Trophoblast cell (in vitro differentiated cells and primary cell): ENCODE measurements around the gene GON4L.
A peak's percentile ranks its signal among the peaks of the same experiment; 100 is the strongest.

ENCODE experiments used
- DNase-seq, 2 donors: peaks; one replicate each; pipeline ENCODE4 v3.0.0-alpha.2; 2016
- H2AFZ ChIP-seq: 2 replicates; pipeline ENCODE4 v1.6.1; 2013; ENCODE audit warnings: low read length, moderate library complexity, mild to moderate bottlenecking; ENCODE audit not compliant: insufficient read depth, poor library complexity
- H2AK5ac ChIP-seq: 2 replicates; pipeline ENCODE4 v1.6.1; 2013; ENCODE audit warnings: mild to moderate bottlenecking, low read length
- H2BK120ac ChIP-seq: 2 replicates; pipeline ENCODE4 v1.6.1; 2013; ENCODE audit warnings: low read length, mild to moderate bottlenecking, moderate library complexity; ENCODE audit not compliant: insufficient read depth, poor library complexity
- H2BK12ac ChIP-seq: 2 replicates; pipeline ENCODE4 v1.6.1; 2013; ENCODE audit warnings: mild to moderate bottlenecking, low read length, moderate library complexity
- H2BK5ac ChIP-seq: 2 replicates; pipeline ENCODE4 v1.6.1; 2013; ENCODE audit warnings: low read length, low read depth, moderate library complexity, mild to moderate bottlenecking; ENCODE audit not compliant: poor library complexity
- H3K14ac ChIP-seq: 2 replicates; pipeline ENCODE4 v1.6.1; 2013; ENCODE audit warnings: mild to moderate bottlenecking, low read length
- H3K18ac ChIP-seq: 2 replicates; pipeline ENCODE4 v1.6.1; 2013; ENCODE audit warnings: mild to moderate bottlenecking, low read length
- H3K23ac ChIP-seq: 2 replicates; pipeline ENCODE4 v1.6.1; 2013; ENCODE audit warnings: low read length
- H3K27ac ChIP-seq: 2 replicates; pipeline ENCODE4 v1.5.1; 2013; ENCODE audit warnings: low read depth, mild to moderate bottlenecking, inconsistent platforms, low read length, moderate library complexity
- H3K27me3 ChIP-seq: 2 replicates; pipeline ENCODE4 v1.6.1; 2013; ENCODE audit warnings: inconsistent platforms, mild to moderate bottlenecking, low read length, moderate library complexity; ENCODE audit not compliant: insufficient read depth
- H3K36me3 ChIP-seq, 2 experiments: 1 replicate in 1 of 2; 2 replicates in 1 of 2; pipeline ENCODE4 v1.6.1; 2013; ENCODE audit warnings: low read length in 2 of 2, mild to moderate bottlenecking in 2 of 2, moderate library complexity in 1 of 2; ENCODE audit not compliant: insufficient read depth in 2 of 2, control insufficient read depth in 1 of 2
- H3K4ac ChIP-seq: 2 replicates; pipeline ENCODE4 v1.6.1; 2013; ENCODE audit warnings: low read depth, mild to moderate bottlenecking, low read length, moderate library complexity
- H3K4me1 ChIP-seq, 2 experiments: 1 replicate in 1 of 2; 2 replicates in 1 of 2; pipeline ENCODE4 v1.6.1; 2013; ENCODE audit warnings: low read length in 2 of 2, mild to moderate bottlenecking in 2 of 2, moderate library complexity in 1 of 2; ENCODE audit not compliant: insufficient read depth in 2 of 2, control insufficient read depth in 1 of 2
- H3K4me2 ChIP-seq: 2 replicates; pipeline ENCODE4 v1.6.1; 2013; ENCODE audit warnings: inconsistent platforms, mild to moderate bottlenecking, low read length, moderate library complexity
- H3K4me3 ChIP-seq: 2 replicates; pipeline ENCODE4 v1.5.1; 2013; ENCODE audit warnings: mild to moderate bottlenecking, low read depth, low read length, inconsistent platforms
- H3K79me1 ChIP-seq: one replicate; pipeline ENCODE4 v1.6.1; 2013; ENCODE audit warnings: low read length
- H3K79me2 ChIP-seq: 2 replicates; pipeline ENCODE4 v1.6.1; 2013; ENCODE audit warnings: low read length, mild to moderate bottlenecking; ENCODE audit not compliant: control insufficient read depth, insufficient read depth, poor library complexity
- H3K9ac ChIP-seq: 2 replicates; pipeline ENCODE4 v1.6.1; 2013; ENCODE audit warnings: mild to moderate bottlenecking, low read length
- H3K9me3 ChIP-seq: 2 replicates; pipeline ENCODE4 v1.6.1; 2013; ENCODE audit warnings: low read depth, mild to moderate bottlenecking, control low read depth, inconsistent platforms, low read length; ENCODE audit not compliant: insufficient read depth
- H4K12ac ChIP-seq: 2 replicates; pipeline ENCODE4 v1.6.1; 2013; ENCODE audit warnings: low read depth, mild to moderate bottlenecking, low read length, moderate library complexity
- H4K8ac ChIP-seq: 2 replicates; pipeline ENCODE4 v1.6.1; 2013; ENCODE audit warnings: low read depth, mild to moderate bottlenecking, low read length, moderate library complexity
- H4K91ac ChIP-seq: one replicate; pipeline ENCODE4 v1.6.1; 2013; ENCODE audit warnings: low read depth, mild to moderate bottlenecking, low read length, moderate library complexity
- WGBS: extraction: QIAGEN DNeasy Blood & Tissue Kit; methylation state at CpG from one replicate; pipeline ENCODE4 v1.1.7; 2013; ENCODE audit warnings: missing lambda C conversion rate; ENCODE audit not compliant: insufficient read length, insufficient coverage; ENCODE audit errors: extremely low coverage; 5-methylcytosine and 5-hydroxymethylcytosine counted together

Gene GON4L

DNA sequence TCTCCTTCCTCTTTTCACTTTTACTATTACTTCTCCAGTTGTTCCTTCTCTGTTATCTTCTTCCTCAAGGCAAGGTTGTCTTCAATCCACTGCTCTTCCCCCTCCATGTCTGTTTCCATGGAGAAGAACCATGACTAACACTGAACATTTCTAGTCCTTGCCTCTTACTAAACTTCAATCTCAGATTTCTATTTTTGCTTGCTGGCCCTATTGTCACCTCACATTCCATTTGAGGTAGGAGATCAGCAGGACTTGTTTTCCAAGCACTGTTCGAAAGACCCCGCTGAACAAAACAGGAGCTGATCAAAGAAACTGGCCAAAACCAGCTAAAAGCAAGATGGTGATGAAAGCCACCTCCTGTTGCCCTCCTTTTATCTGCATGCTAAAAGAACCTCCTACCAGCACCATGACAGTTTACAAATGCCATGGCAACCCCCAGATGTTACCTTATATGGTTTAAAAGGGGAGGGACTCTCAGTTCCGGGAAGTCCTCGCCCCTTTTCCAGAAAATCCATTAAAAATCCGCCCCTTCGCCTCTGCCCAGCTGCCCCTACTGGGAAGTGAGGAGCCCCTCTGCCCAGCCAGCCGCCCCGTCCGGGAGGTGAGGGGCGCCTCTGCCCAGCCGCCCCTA, 22.6 kb downstream of the GON4L start:
- H3K9me3 ChIP-seq, result no peaks in the 10 kb centered on the region
- H3K4me3 ChIP-seq, result no peak overlapping the region
- no peak overlapping the region for H4K12ac ChIP-seq
- H3K4ac ChIP-seq, result no peak overlapping the region
- H3K23ac ChIP-seq, result no peak overlapping the region
- no peaks in the 10 kb centered on the region for H3K27me3 ChIP-seq
- H4K91ac ChIP-seq, result no peak overlapping the region
- no peak overlapping the region for H3K14ac ChIP-seq
- no peaks in the 10 kb centered on the region for H3K4me1 ChIP-seq
- DNase-seq, result peak in 1 of 2 donors; percentile 27
- H3K27ac ChIP-seq, result no peak overlapping the region
- H3K9ac ChIP-seq, result no peak overlapping the region
- H2BK120ac ChIP-seq, result no peak overlapping the region
- WGBS, result no CpG with 5 or more reads among the region's 11 CpGs
- no peak overlapping the region for H3K4me2 ChIP-seq
- no peaks in the 10 kb centered on the region for H3K79me1 ChIP-seq
- H2AFZ ChIP-seq, result no peak overlapping the region
- H2BK5ac ChIP-seq, result no peak overlapping the region
- H2AK5ac ChIP-seq, result no peak overlapping the region
- H3K36me3 ChIP-seq, result peaks cover 7% of the 10 kb centered on the region in 2 experiments
- H4K8ac ChIP-seq, result no peak overlapping the region
- no peaks in the 10 kb centered on the region for H3K79me2 ChIP-seq
- no peak overlapping the region for H3K18ac ChIP-seq
- H2BK12ac ChIP-seq, result no peak overlapping the region

DNA sequence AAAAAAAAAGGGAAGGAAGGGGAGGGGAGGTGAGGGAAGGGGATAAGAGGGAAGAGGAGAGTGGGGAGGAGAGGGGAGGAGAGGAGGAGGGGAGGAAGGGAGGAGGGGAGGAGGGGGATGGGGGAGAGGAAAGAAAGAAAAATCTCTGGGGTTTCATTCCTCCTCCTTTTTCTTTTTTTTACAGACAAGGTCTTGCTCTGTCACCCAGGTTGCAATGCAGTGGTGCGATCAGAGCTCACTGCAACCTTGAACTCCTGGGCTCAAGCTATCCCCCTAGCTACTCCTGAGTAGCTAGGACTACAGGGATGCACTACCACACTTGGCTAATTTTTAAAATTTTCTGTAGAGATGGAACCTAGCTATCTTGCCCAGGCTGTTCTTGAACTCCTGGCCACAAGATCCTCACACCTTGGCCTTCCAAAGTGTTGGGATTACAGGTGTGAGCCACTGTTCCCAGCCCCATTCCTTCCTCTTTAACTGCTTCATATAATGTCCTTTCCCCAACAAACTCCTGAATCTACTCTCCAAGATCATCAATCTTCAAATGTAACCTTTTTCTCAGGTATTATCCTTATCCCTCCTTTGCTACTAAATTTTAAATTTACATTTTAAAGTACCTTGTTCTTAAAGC, 23.2 kb downstream of the GON4L start:
- H4K8ac ChIP-seq, result no peak overlapping the region
- H4K91ac ChIP-seq, result no peak overlapping the region
- H3K79me1 ChIP-seq, result no peaks in the 10 kb centered on the region
- H3K23ac ChIP-seq, result no peak overlapping the region
- H3K4ac ChIP-seq, result no peak overlapping the region
- no peak overlapping the region for H3K4me2 ChIP-seq
- no peak overlapping the region for H2BK120ac ChIP-seq
- H3K27ac ChIP-seq, result no peak overlapping the region
- no peak overlapping the region for H2BK12ac ChIP-seq
- no CpG with 5 or more reads among the region's 1 CpG for WGBS
- no peaks in the 10 kb centered on the region for H3K27me3 ChIP-seq
- H3K9me3 ChIP-seq, result no peaks in the 10 kb centered on the region
- H3K4me3 ChIP-seq, result no peak overlapping the region
- no peak overlapping the region for H2BK5ac ChIP-seq
- H3K14ac ChIP-seq, result no peak overlapping the region
- H3K18ac ChIP-seq, result no peak overlapping the region
- DNase-seq, result no peak
- H3K36me3 ChIP-seq, result peaks cover 7% of the 10 kb centered on the region in 2 experiments
- no peak overlapping the region for H3K9ac ChIP-seq
- no peak overlapping the region for H4K12ac ChIP-seq
- H2AFZ ChIP-seq, result no peak overlapping the region
- no peak overlapping the region for H2AK5ac ChIP-seq
- no peaks in the 10 kb centered on the region for H3K79me2 ChIP-seq
- H3K4me1 ChIP-seq, result no peaks in the 10 kb centered on the region

DNA sequence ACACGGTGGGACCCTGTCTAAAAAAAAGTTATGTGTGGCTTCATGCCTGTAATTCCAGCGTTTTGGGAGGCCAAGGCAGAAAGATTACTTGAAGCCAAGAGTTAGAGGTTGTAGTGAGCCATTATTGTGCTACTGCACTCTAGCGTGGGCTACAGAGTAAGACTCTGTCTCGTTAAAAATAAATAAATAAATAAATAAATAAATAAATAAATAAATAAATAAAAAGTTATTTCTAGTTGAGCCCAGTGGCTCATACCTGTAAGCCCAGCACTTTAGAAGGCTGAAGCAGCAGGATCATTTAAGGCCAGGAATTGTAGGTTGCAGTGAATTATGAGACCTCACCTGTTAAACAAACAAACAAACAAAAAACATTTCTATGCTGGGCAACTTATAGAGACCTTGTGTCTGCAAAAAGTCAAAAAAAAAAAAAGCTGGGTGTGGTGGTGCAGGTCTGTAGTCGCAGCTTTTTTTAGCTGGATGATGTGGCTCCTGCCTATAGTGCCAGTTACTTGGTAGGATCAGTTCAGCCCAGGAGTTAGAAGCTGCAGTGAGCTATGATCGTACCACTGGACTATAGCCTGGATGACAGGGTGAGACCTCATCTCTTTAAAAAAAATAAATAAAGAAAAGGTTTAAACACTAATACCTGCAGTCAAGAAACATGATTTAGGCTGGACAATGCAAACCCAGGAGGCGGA, 25.6 kb downstream of the GON4L start:
- Histone ChIP-seq H3K4me2 (no peak overlapping the region), H2AK5ac (no peak overlapping the region), H3K79me1 (no peaks in the 10 kb centered on the region), H2AFZ (no peak overlapping the region), H3K79me2 (no peaks in the 10 kb centered on the region), H3K27ac (no peak overlapping the region), H4K8ac (no peak overlapping the region), H3K23ac (no peak overlapping the region), H3K4me3 (no peak overlapping the region), H3K36me3 (peaks cover 6 to 10% of the 10 kb centered on the region in 2 experiments), H2BK5ac (no peak overlapping the region), H3K14ac (no peak overlapping the region), H3K9ac (no peak overlapping the region), H3K18ac (no peak overlapping the region), H3K4ac (no peak overlapping the region), H2BK12ac (no peak overlapping the region), H4K12ac (no peak overlapping the region), H4K91ac (no peak overlapping the region), H2BK120ac (no peak overlapping the region), H3K4me1 (no peaks in the 10 kb centered on the region), H3K27me3 (no peaks in the 10 kb centered on the region), H3K9me3 (no peaks in the 10 kb centered on the region)
- no CpG with 5 or more reads among the region's 7 CpGs for WGBS
- no peak for DNase-seq

- Histone ChIP-seq H4K91ac (no peak overlapping the region), H3K4ac (no peak overlapping the region), H4K12ac (no peak overlapping the region), H3K27me3 (no peaks in the 10 kb centered on the region), H3K9ac (no peak overlapping the region), H3K18ac (no peak overlapping the region), H4K8ac (no peak overlapping the region), H2AK5ac (no peak overlapping the region), H3K79me1 (no peaks in the 10 kb centered on the region), H2AFZ (no peak overlapping the region), H3K79me2 (no peaks in the 10 kb centered on the region), H2BK5ac (no peak overlapping the region), H3K4me2 (no peak overlapping the region), H2BK12ac (no peak overlapping the region), H3K23ac (no peak overlapping the region), H3K9me3 (no peaks in the 10 kb centered on the region), H3K4me3 (no peak overlapping the region), H2BK120ac (no peak overlapping the region), H3K27ac (no peak overlapping the region), H3K4me1 (no peaks in the 10 kb centered on the region), H3K36me3 (peaks cover 17 to 20% of the 10 kb centered on the region in 2 experiments), H3K14ac (no peak overlapping the region)
- WGBS, result no CpG with 5 or more reads among the region's 4 CpGs
- no peak for DNase-seq
Measured at GRCh38 chr1:155827450-155827849, 29.6 kb downstream of the GON4L start.
